GM21447 (cell line): ENCODE results near the gene PBRM1.
A peak's percentile ranks its signal among the peaks of the same experiment; 100 is the strongest.
"Not testable (repeated sequence)": the region's sequence is repeated elsewhere in the genome, so short reads cannot be mapped to it uniquely, and the experiment has no call there.

Experiments used
- ATAC-seq: cut with Tn5 transposase; IDR thresholded peaks from one replicate; pipeline ENCODE4 v1.9.1; 2021; ENCODE audit not compliant: unreplicated experiment

The PBRM1 gene

GRCh38 chr3:52685709-52686691, at the start of gene PBRM1, which contains the start of gene GNL3:
Gene PBRM1, minus strand, starts transcription at chr3:52685913.
Gene GNL3, plus strand, starts transcription at chr3:52686032. Its CDS starts 61 bp downstream, at chr3:52686093.
- ATAC-seq = peak; percentile 60

- ATAC-seq = no peak
These were observed 47.7 kb upstream of the PBRM1 start for GRCh38 chr3:52733256-52733891.

DNA sequence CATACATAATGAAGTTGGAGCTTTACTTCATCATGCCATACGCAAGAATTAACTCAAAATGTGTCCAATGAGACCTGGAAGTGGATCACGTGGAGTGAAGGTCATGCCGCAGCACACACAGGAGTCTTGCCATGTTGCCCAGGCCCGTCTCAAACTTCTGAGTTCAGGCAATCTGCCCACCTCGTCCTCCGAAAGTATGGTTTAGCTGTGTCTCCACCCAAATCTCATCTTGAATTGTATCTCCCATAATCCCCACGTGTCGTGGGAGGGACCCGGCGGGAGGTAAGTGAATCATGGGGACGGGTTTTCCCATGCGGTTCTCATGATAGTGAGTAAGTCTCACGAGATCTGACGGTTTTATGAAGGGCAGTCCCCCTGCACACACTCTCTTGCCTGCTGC, 45.9 kb upstream of the PBRM1 start:
- ATAC-seq = no peak

- no peak for ATAC-seq
These were observed 45.0 kb upstream of the PBRM1 start for GRCh38 chr3:52730681-52731080.

GRCh38 chr3:52728753-52729152, 43.0 kb upstream of the PBRM1 start:
- ATAC-seq = not testable (repeated sequence)

- ATAC-seq = no peak
These were observed 38.8 kb upstream of the PBRM1 start for GRCh38 chr3:52724511-52724910.

GRCh38 chr3:52723935-52724334, 38.2 kb upstream of the PBRM1 start:
- ATAC-seq = no peak

- ATAC-seq = no peak
These were observed 36.8 kb upstream of the PBRM1 start for GRCh38 chr3:52722491-52722890.

DNA sequence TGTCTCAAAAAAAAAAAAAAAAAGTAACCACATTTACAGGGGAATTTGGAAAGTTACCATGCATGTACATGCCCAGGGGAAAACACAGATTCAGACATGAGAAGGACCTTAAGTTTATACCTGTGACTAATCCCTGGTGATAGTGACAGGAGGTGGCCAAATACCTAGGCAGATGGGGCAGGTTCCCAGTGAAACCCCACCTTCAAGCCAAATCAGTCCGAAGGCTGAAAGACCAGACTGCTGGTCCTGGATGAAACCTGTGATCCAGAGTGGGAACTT, 36.0 kb upstream of the PBRM1 start:
- ATAC-seq = no peak

GRCh38 chr3:52721002-52721729, 35.5 kb upstream of the PBRM1 start:
- peak; percentile 82 for ATAC-seq

GRCh38 chr3:52719618-52720017, 33.9 kb upstream of the PBRM1 start:
- no peak for ATAC-seq

DNA sequence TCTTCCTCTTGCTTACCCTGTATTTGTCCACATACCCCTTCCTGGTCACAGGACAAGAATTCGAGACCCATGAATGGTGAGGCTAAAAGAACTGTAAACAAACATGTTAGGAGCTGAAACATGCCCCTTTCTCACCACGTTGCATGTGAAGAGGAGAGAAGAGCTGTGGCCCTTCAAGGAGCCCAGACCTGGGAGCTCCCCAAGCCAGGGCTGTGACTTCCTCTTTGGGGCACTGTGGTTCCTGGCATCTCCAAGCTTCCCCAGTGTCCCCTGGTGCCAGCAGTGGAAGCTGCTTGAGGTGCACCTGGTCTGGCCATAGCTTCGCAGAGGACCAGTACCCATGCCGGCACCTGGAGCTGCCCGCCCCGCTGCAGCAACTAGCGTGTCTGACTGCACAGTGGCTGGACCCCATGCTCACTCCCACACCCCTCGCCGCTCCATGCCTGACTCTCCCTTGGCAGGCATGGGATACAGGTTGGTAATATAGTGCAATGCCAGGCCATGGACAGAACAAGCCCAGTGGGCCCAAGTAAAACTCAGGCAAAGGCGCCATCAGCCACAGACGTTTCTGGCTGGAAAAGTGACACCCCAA, 30.1 kb upstream of the PBRM1 start:
- ATAC-seq = no peak

- ATAC-seq = no peak
These were observed 28.9 kb upstream of the PBRM1 start for GRCh38 chr3:52714335-52715302.

DNA sequence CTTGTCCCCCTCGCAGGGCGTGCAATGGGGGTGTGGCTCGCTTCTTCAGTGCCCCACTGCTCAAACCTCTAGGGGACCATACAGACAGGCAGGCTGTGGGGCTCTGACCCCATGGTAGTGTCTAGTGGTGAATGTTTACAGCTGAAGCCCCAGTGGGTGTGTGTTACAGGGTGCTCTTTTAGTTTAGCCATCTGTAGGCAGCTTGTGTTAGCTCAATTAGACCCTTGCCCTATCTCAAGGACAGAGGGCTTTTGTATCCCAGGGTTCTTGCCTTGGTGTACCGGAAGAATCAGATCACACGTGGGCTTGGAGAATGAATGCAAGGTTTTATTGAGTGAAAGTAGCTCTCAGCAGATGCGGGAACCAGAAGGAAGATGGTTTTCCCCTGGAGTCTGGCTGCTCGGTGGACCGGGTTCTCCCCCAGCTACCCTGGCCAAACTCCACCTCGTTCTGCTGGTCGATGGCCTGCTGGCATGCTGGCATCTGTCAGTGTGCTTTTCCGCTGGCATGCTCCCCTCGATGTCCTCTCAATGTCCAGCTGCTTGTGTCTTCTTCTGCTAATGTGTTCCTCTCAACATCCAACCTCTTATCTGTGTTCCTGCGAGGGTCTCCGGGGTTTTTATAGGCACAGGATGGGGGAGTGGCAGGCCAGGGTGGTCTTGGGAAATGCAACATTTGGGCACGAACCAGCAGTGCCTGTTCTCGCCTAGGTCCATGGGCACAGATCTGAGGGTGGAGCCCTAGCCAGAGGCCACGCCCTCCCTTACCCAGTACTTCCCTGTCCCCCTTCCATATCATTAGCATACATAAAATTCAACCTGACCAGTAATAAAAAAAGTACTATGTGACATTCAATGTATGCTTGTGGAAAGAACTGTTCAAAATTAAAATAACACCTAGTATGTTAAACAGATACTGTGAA, 26.8 kb upstream of the PBRM1 start:
- no peak for ATAC-seq

DNA sequence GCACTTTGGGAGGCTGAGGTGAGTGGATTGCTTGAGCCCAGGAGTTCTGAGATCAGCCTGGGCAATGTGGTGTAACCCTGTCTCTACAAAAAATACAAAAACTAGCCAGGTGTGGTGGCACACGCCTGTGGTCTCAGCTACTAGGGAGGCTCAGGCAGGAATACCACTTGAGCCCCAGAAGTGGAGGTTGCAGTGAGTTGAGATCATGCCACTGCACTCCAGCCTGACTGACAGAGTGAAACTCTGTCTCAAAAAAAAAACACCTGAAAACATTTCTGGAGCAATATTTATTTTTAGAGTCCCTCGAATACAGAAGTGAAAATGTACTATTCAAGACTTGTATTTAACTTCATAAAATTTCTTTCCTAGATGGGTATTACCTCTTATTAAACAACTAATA, 24.8 kb upstream of the PBRM1 start:
- no peak for ATAC-seq

DNA sequence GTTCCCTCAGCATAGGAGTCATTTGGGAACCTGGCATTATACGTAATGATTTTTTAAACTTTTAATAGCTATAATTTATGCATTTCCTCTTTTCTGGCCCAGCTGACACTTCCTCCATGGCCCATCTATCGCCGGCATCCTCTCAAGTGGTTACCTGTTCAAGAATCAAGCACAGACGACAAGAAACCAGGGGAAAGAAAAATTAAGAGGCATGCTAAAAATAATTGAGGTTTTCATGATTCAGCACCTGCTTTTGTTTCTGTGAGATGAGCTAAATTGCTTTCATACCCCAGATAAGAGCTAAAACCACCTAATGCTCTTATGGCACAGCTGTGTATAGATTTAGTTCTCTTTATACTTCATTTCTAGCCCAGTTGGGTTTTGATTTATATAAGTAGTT, 21.9 kb upstream of the PBRM1 start:
- no peak for ATAC-seq

DNA sequence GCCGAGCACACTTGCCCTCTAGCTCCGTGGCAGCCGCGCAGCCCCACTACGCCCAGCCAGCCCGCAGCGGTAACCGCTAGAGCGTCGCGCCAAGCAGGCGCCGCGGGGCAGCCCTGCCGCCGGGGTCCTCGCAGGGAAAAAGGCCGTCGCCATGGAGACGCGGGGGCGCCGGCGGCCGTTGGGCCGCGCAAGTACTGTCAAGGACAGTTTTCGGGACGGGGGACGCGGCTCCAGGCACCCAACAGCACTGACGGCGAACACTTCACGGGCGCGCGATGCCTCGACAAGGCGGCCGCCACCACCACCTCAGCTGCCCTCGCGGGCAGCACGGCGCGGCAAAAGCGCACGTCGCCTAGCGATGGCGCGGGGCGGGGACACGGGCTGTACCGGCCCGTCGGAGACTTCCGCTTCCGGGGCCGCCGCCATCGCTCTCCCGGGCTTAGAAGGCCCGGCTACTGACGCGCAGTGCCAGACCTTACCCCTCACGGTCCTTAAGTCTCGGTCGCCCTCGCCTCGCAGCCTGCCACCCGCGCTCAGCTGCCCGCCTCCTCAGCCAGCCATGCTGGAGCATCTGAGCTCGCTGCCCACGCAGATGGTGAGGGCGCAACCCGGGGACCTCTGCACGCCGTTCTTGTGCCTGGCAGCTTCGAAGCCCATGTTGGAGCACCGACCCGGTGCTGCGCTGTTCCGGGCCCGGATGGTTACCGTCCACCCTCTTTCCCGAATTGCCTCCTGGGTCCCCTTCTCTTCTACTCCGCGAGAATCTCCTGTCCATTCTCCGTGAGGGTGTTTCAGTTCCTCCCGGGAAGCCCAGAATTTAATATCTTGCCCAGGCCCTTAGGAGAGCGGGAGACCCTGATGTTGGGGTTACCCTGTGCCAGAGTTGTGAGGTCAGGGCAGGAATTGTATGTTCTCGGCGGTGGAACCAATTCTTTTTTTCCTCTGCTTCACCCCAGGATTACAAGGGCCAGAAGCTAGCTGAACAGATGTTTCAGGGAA, 20.3 kb upstream of the PBRM1 start, which contains the start of the genes GLT8D1 and SPCS1:
Gene GLT8D1 (minus strand): TSS at position 104 of the 999 bp plus-strand sequence. CDS start 5,331 bp downstream, outside the sequence.
Gene SPCS1 (plus strand): TSS at position 419 of the 999 bp plus-strand sequence. CDS start 141 bp downstream, at position 560.
- ATAC-seq = peak; percentile 69

GRCh38 chr3:52705438-52705687, 19.6 kb upstream of the PBRM1 start:
- ATAC-seq = no peak
